ENCODE measurements around the gene HDAC7. TPM values are rescaled to one million over a fixed set of nuclear protein-coding genes. Genes with fewer than 3 reads are reported as not detected.

HDAC7 gene
- total and polyA plus RNA-seq, 2 donors from 2014 or later: 35.0 to 132 TPM

- peak within 1 kb of the TSS; percentile 55 to 73 (median 61) for H3K4me3 ChIP-seq (ENCODE audit: low read length in 3 of 3)
- FAIRE-seq: no peak
- DNase-seq: peak; percentile 75 to 91 (median 84)
- peaks cover 0 to 38% (median 14%) of the 10 kb centered on the region in 3 donors for H3K4me1 ChIP-seq (ENCODE audit: control insufficient read depth in 2 of 3, insufficient read depth in 2 of 3, low read depth in 1 of 3, low read length in 3 of 3)
- H3K36me3 ChIP-seq (ENCODE audit: control insufficient read depth in 2 of 3, insufficient read depth in 3 of 3, low read length in 3 of 3): no peaks in the 10 kb centered on the region
- peak; percentile 40 for TF ChIP-seq CTCF (IDR thresholded peaks at IDR 0.05; ENCODE audit: borderline replicate concordance, extremely low read depth, insufficient read depth)
- H3K27ac ChIP-seq (ENCODE audit: low read depth in 2 of 2, low read length in 2 of 2): peak within 1 kb of the TSS; percentile 60 to 66
- H3K9ac ChIP-seq (ENCODE audit: low read length in 3 of 3): peak within 1 kb of the TSS in 2 of 3 donors; percentile 58 to 76
- no peaks in the 10 kb centered on the region for H3K9me3 ChIP-seq (ENCODE audit: control insufficient read depth in 2 of 3, insufficient read depth in 1 of 3, low read length in 3 of 3)
- intact Hi-C loops (cut with DNase I): no loop called here
- no peaks in the 10 kb centered on the region for H3K27me3 ChIP-seq (ENCODE audit: control insufficient read depth, insufficient read depth, low read length)
Observed at GRCh38 chr12:47773062-47773857, 46.4 kb downstream of the HDAC7 start, which contains the start of gene SLC48A1. SLC48A1 (plus strand) TSS chr12:47773238; CDS start chr12:47773305, 67 bp downstream.

- Histone ChIP-seq H3K36me3 (ENCODE audit: control insufficient read depth in 2 of 3, insufficient read depth in 3 of 3, low read length in 3 of 3) (no peaks in the 10 kb centered on the region), H3K27me3 (ENCODE audit: control insufficient read depth, insufficient read depth, low read length) (no peaks in the 10 kb centered on the region), H3K27ac (ENCODE audit: low read depth in 2 of 2, low read length in 2 of 2) (no peak overlapping the region), H3K9ac (ENCODE audit: low read length in 3 of 3) (peak overlapping the region in 1 of 3 donors; percentile 49), H3K4me1 (ENCODE audit: control insufficient read depth in 2 of 3, insufficient read depth in 2 of 3, low read depth in 1 of 3, low read length in 3 of 3) (peaks cover 0 to 33% (median 14%) of the 10 kb centered on the region in 3 donors), H3K9me3 (ENCODE audit: control insufficient read depth in 2 of 3, insufficient read depth in 1 of 3, low read length in 3 of 3) (no peaks in the 10 kb centered on the region), H3K4me3 (ENCODE audit: low read length in 3 of 3) (peak overlapping the region; percentile 14 to 61 (median 55))
- no peak for DNase-seq
- intact Hi-C loops (cut with DNase I): no loop called here
- TF ChIP-seq CTCF (IDR thresholded peaks at IDR 0.05; ENCODE audit: borderline replicate concordance, extremely low read depth, insufficient read depth): no peak
- FAIRE-seq: no peak
Observed at GRCh38 chr12:47772738-47773061, 47.0 kb downstream of the HDAC7 start.

- no peaks in the 10 kb centered on the region for H3K9me3 ChIP-seq (ENCODE audit: control insufficient read depth in 2 of 3, insufficient read depth in 1 of 3, low read length in 3 of 3)
- peak in 1 of 5 donors; percentile 41 for DNase-seq
- no peak for FAIRE-seq
- no peaks in the 10 kb centered on the region for H3K27me3 ChIP-seq (ENCODE audit: control insufficient read depth, insufficient read depth, low read length)
- no peak for TF ChIP-seq CTCF (IDR thresholded peaks at IDR 0.05; ENCODE audit: borderline replicate concordance, extremely low read depth, insufficient read depth)
- no peaks in the 10 kb centered on the region for H3K36me3 ChIP-seq (ENCODE audit: control insufficient read depth in 2 of 3, insufficient read depth in 3 of 3, low read length in 3 of 3)
- peak overlapping the region in 1 of 3 donors; percentile 49 for H3K9ac ChIP-seq (ENCODE audit: low read length in 3 of 3)
- H3K27ac ChIP-seq (ENCODE audit: low read depth in 2 of 2, low read length in 2 of 2): no peak overlapping the region
- intact Hi-C loops (cut with DNase I): no loop called here
- peaks cover 0 to 35% (median 14%) of the 10 kb centered on the region in 3 donors for H3K4me1 ChIP-seq (ENCODE audit: control insufficient read depth in 2 of 3, insufficient read depth in 2 of 3, low read depth in 1 of 3, low read length in 3 of 3)
- peak overlapping the region in 1 of 3 donors; percentile 14 for H3K4me3 ChIP-seq (ENCODE audit: low read length in 3 of 3)
Observed at GRCh38 chr12:47772094-47772660, 47.5 kb downstream of the HDAC7 start.

Measured in kidney (tissue), 14 donors.